Breast epithelium (tissue), 4 donors: ENCODE measurements around the gene ARHGEF28. TPM values are rescaled to one million over a fixed set of nuclear protein-coding genes. Genes with fewer than 3 reads are reported as not detected.

Source experiments
- DNase-seq, 2 donors: peaks; one replicate each; pipeline ENCODE4 v3.0.0-alpha.2; 2019; ENCODE audit warnings: low spot score in 2 of 2
- H3K27ac ChIP-seq, 2 donors: fragments of 200-600 bp; sonication (generic) in 1 of 2; one replicate each; pipeline ENCODE4 v1.5.1; 2016 to 2019; ENCODE audit warnings: mild to moderate bottlenecking in 1 of 2
- H3K27me3 ChIP-seq, 2 donors: fragments of 200-600 bp; sonication (generic) in 1 of 2; one replicate each; pipeline versions ENCODE4 v1.5.1 to v1.6.0; 2017 to 2019; ENCODE audit warnings: control low read depth in 1 of 2, mild to moderate bottlenecking in 1 of 2
- H3K36me3 ChIP-seq: fragments of 200-600 bp; one replicate; pipeline ENCODE4 v1.5.1; 2019
- H3K4me1 ChIP-seq, 2 donors: fragments of 200-600 bp; sonication (generic); one replicate each; pipeline ENCODE4 v1.5.1; 2016 to 2019; ENCODE audit warnings: control low read depth in 1 of 2
- H3K4me3 ChIP-seq, 3 donors: fragments of 200-600 bp; sonication (generic); 1 replicate in 2 of 3; 2 replicates in 1 of 3; pipeline ENCODE4 v1.5.1; 2016 to 2019; ENCODE audit warnings: mild to moderate bottlenecking in 3 of 3, moderate library complexity in 2 of 3
- H3K9me3 ChIP-seq, 2 donors: fragments of 200-600 bp; sonication (generic) in 1 of 2; one replicate each; pipeline ENCODE4 v1.5.1; 2016 to 2019; ENCODE audit warnings: control low read depth in 1 of 2
- CTCF ChIP-seq, 3 donors: fragments of 450-650 bp; IDR thresholded peaks; one replicate each; pipeline ENCODE4 v1.5.1; 2016 to 2017; ENCODE audit warnings: antibody characterized with exemption in 3 of 3, mild to moderate bottlenecking in 3 of 3, moderate library complexity in 3 of 3
- POLR2A ChIP-seq: fragments of 450-650 bp; IDR thresholded peaks from one replicate; pipeline ENCODE4 v1.6.1; 2016; ENCODE audit warnings: antibody characterized with exemption, mild to moderate bottlenecking, moderate library complexity
- POLR2AphosphoS5 ChIP-seq, 3 donors: sonication (generic); formaldehyde crosslinking; IDR thresholded peaks; one replicate each; pipeline ENCODE4 v1.6.1; 2017; ENCODE audit warnings: antibody characterized with exemption in 3 of 3
- intact Hi-C: fragments of 100-400 bp; cut with DNase I; formaldehyde crosslinking; loops from one replicate; pipeline ENCODE4 v1.15.1; 2023; ENCODE audit warnings: low total_unique reads
- total RNA-seq, 3 donors: library from RNA; depleted of rRNA; stranded (reverse); fragments of >200 nt; gene quantifications; one replicate each; pipeline ENCODE4 v1.1.0, GENCODE V29; 2016

ARHGEF28 gene
- total RNA-seq, 3 donors from 2014 or later, result 11.4 to 65.4 (median 31.5) TPM

GRCh38 chr5:73663161-73663859 lies 37.3 kb downstream of the ARHGEF28 start:
- Histone ChIP-seq H3K36me3 (no peaks in the 10 kb centered on the region), H3K27me3 (no peaks in the 10 kb centered on the region), H3K27ac (no peak overlapping the region), H3K4me3 (no peak overlapping the region), H3K4me1 (no peaks in the 10 kb centered on the region), H3K9me3 (no peaks in the 10 kb centered on the region)
- no peak for TF ChIP-seq CTCF (IDR thresholded peaks at IDR 0.05)
- no peak for TF ChIP-seq POLR2AphosphoS5 (IDR thresholded peaks at IDR 0.05)
- TF ChIP-seq POLR2A, result no peak
- intact Hi-C loops, result no loop called here
- no peak for DNase-seq

- no peak overlapping the region for H3K4me3 ChIP-seq
- no peaks in the 10 kb centered on the region for H3K4me1 ChIP-seq
- intact Hi-C loops, result no loop called here
- no peaks in the 10 kb centered on the region for H3K36me3 ChIP-seq
- DNase-seq, result no peak
- no peaks in the 10 kb centered on the region for H3K9me3 ChIP-seq
- no peaks in the 10 kb centered on the region for H3K27me3 ChIP-seq
- no peak overlapping the region for H3K27ac ChIP-seq
- TF ChIP-seq POLR2A (no peak), POLR2AphosphoS5 (IDR thresholded peaks at IDR 0.05) (no peak), CTCF (IDR thresholded peaks at IDR 0.05) (no peak)
Observed at GRCh38 chr5:73663860-73664240, 37.9 kb downstream of the ARHGEF28 start.

GRCh38 chr5:73664796-73665195 lies 38.8 kb downstream of the ARHGEF28 start:
- H3K36me3 ChIP-seq, result no peaks in the 10 kb centered on the region
- no peaks in the 10 kb centered on the region for H3K4me1 ChIP-seq
- H3K27me3 ChIP-seq, result no peaks in the 10 kb centered on the region
- TF ChIP-seq POLR2A (no peak), POLR2AphosphoS5 (IDR thresholded peaks at IDR 0.05) (no peak), CTCF (IDR thresholded peaks at IDR 0.05) (no peak)
- no peaks in the 10 kb centered on the region for H3K9me3 ChIP-seq
- intact Hi-C loops, result loop anchor here (5.0 kb wide), 1 partner anchor 953 kb away; no protein-coding TSS in a partner anchor
- H3K27ac ChIP-seq, result no peak overlapping the region
- DNase-seq, result no peak
- H3K4me3 ChIP-seq, result no peak overlapping the region

- Histone ChIP-seq H3K4me1 (no peaks in the 10 kb centered on the region), H3K27ac (no peak overlapping the region), H3K27me3 (no peaks in the 10 kb centered on the region), H3K9me3 (no peaks in the 10 kb centered on the region), H3K36me3 (no peaks in the 10 kb centered on the region), H3K4me3 (no peak overlapping the region)
- TF ChIP-seq POLR2A (no peak), POLR2AphosphoS5 (IDR thresholded peaks at IDR 0.05) (no peak), CTCF (IDR thresholded peaks at IDR 0.05) (no peak)
- DNase-seq, result no peak
- intact Hi-C loops, result loop anchor here (5.0 kb wide), 1 partner anchor 950 kb away; no protein-coding TSS in a partner anchor
Observed at GRCh38 chr5:73666891-73667290, 40.9 kb downstream of the ARHGEF28 start.

GRCh38 chr5:73668017-73668416 lies 42.0 kb downstream of the ARHGEF28 start:
- intact Hi-C loops, result loop anchor here (5.0 kb wide), 1 partner anchor 949 kb away; no protein-coding TSS in a partner anchor
- Histone ChIP-seq H3K27me3 (no peaks in the 10 kb centered on the region), H3K4me3 (no peak overlapping the region), H3K36me3 (no peaks in the 10 kb centered on the region), H3K27ac (no peak overlapping the region), H3K4me1 (no peaks in the 10 kb centered on the region), H3K9me3 (no peaks in the 10 kb centered on the region)
- TF ChIP-seq POLR2A (no peak), CTCF (IDR thresholded peaks at IDR 0.05) (no peak), POLR2AphosphoS5 (IDR thresholded peaks at IDR 0.05) (no peak)
- DNase-seq, result no peak
